Measurements from ENCODE around the gene USP2.

The USP2 gene

GRCh38 chr11:119381181-119381988, at the start of gene USP2:
Gene USP2 (minus strand): TSS chr11:119381690. CDS start chr11:119373480, 8,210 bp downstream.
- peaks cover 16 to 41% (median 34%) of the 10 kb centered on the region in 10 experiments for H3K4me1 ChIP-seq
- no peak for TF ChIP-seq Cebpa-rat (IDR thresholded peaks at IDR 0.05)

DNA sequence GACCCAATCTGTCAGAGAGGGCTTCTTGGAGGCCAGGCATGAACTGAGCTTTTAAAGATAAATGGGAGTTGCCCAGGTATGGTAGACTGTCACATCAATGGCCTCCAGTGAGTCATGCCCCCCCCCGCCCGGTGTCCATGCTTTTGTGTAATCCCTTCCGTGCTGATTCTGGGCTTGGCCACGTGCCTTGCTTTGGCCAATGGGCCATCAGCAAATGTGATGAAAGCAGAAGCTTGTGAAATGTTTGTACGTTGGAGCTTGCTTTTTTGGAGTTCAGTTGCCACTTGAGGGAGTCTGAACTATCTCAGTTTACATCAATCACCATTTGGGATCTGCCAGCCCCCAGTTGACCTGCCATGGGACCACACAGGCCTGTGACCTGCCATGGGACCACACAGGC, 45.8 kb upstream of the USP2 start:
- Histone ChIP-seq H3K36me3 (no peaks in the 10 kb centered on the region), H3K4me3 (no peak overlapping the region), H3K9me3 (replicated peaks in 1 of 11) (peaks cover 7 to 24% (median 17%) of the 10 kb centered on the region in 11 experiments), H3K4me2 (no peak overlapping the region), H3K9ac (no peak overlapping the region), H3K4me1 (peaks cover 8 to 16% (median 9%) of the 10 kb centered on the region in 10 experiments), H3K27me3 (peaks cover 26 to 32% (median 29%) of the 10 kb centered on the region in 11 experiments), H4K20me1 (peaks cover 0 to 7% (median 0%) of the 10 kb centered on the region in 11 experiments; a peak in 8 of 22 replicates), H3K27ac (no peak overlapping the region)
- TF ChIP-seq Cebpa-rat (IDR thresholded peaks at IDR 0.05): no peak

More at GRCh38 chr11:119381181-119381988, at the start of gene USP2:
- Histone ChIP-seq H3K27ac (peak within 1 kb of the TSS in 8 of 11 experiments; percentile 3 to 67 (median 42); a peak in 10 of 22 replicates), H4K20me1 (peaks cover 0 to 5% (median 0%) of the 10 kb centered on the region in 11 experiments; a peak in 1 of 22 replicates), H3K9me3 (replicated peaks in 1 of 11) (no peaks in the 10 kb centered on the region), H3K36me3 (no peaks in the 10 kb centered on the region), H3K27me3 (no peaks in the 10 kb centered on the region), H3K9ac (peak within 1 kb of the TSS; percentile 49 to 77 (median 68); a peak in 21 of 22 replicates), H3K4me3 (peak within 1 kb of the TSS; percentile 50 to 74 (median 64)), H3K4me2 (peak within 1 kb of the TSS; percentile 82 to 98 (median 92))

DNA sequence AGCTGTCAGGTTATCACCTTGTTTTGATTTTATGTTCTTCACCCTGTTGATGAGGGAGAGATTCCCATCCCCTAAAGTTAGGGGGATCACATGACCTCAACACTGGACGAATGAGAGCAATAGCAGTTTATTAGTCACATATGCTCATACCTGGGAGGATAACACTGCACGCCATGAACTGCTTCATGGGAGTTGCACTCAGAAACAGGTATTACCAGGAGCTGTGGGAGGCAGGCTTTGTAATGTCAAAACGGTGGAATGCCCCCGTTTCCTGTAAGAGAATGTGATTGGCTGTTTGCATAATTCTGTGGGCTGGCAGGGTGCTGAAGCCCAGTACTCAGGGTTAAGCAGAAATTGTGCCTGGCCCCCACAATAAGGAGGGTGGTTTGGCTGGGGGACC, 44.7 kb upstream of the USP2 start:
- H3K4me2 ChIP-seq: peak overlapping the region in 3 of 11 experiments; percentile 3 to 20 (median 19); a peak in 2 of 22 replicates
- H3K27ac ChIP-seq: no peak overlapping the region
- no peak overlapping the region for H3K9ac ChIP-seq
- peaks cover 0 to 13% (median 7%) of the 10 kb centered on the region in 11 experiments; a peak in 11 of 22 replicates for H4K20me1 ChIP-seq
- no peaks in the 10 kb centered on the region for H3K36me3 ChIP-seq
- H3K4me1 ChIP-seq: peaks cover 13 to 27% (median 17%) of the 10 kb centered on the region in 10 experiments
- no peak overlapping the region for H3K4me3 ChIP-seq
- peaks cover 7 to 24% (median 17%) of the 10 kb centered on the region in 11 experiments for H3K9me3 ChIP-seq (replicated peaks in 1 of 11)
- TF ChIP-seq Cebpa-rat (IDR thresholded peaks at IDR 0.05): no peak
- H3K27me3 ChIP-seq: peaks cover 38 to 43% (median 41%) of the 10 kb centered on the region in 11 experiments

DNA sequence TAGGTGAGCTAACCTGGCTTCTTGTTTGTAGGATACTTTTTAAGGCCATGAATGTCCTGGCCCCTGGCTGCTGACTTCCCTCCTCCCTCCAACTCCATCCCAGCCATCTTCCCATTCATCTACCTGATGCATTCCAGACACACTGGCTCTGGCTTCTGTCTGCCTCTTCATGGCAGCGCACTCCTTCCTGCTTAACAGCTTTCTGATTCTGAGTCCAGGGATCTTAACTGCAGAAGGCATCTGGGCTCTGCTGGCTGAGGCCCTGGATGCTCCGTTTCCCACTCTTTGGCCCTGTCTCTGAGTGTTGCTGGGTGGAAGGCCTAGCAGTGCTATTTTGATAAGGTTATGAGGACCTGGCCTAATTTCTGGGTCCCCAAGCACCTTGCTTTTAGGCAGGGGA, 43.3 kb upstream of the USP2 start:
- H3K4me1 ChIP-seq: peaks cover 13 to 27% (median 17%) of the 10 kb centered on the region in 10 experiments
- H3K36me3 ChIP-seq: no peaks in the 10 kb centered on the region
- peaks cover 7 to 24% (median 17%) of the 10 kb centered on the region in 11 experiments for H3K9me3 ChIP-seq (replicated peaks in 1 of 11)
- no peak overlapping the region for H3K9ac ChIP-seq
- H3K4me2 ChIP-seq: no peak overlapping the region
- no peak overlapping the region for H3K27ac ChIP-seq
- peaks cover 51 to 57% (median 54%) of the 10 kb centered on the region in 11 experiments for H3K27me3 ChIP-seq
- no peak overlapping the region for H3K4me3 ChIP-seq
- peaks cover 0 to 24% (median 7%) of the 10 kb centered on the region in 11 experiments; a peak in 12 of 22 replicates for H4K20me1 ChIP-seq
- no peak for TF ChIP-seq Cebpa-rat (IDR thresholded peaks at IDR 0.05)

DNA sequence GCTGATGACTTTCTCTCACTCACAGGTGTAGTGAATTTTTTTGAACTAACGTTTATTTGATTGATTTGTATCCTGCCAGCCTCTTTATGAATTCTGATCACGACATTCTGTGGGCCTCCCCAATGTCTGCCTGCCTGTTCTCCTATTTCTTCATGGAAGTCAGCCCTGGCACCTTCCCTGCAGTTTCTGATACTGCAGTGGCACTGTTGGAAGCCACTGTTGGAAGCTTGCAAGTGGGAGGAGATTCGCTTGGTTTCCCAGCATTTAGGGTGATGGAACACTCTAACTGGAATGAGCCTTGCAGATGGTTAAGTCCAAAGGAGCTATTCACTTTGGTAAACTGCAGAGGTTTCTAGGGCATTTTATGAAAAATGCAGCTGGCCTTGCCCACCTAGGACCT, 42.8 kb upstream of the USP2 start:
- Histone ChIP-seq H3K36me3 (no peaks in the 10 kb centered on the region), H3K27ac (no peak overlapping the region), H3K4me2 (no peak overlapping the region), H3K27me3 (peaks cover 51 to 62% (median 59%) of the 10 kb centered on the region in 11 experiments), H4K20me1 (peaks cover 0 to 24% (median 7%) of the 10 kb centered on the region in 11 experiments; a peak in 12 of 22 replicates), H3K4me1 (peaks cover 13 to 27% (median 17%) of the 10 kb centered on the region in 10 experiments), H3K9me3 (replicated peaks in 1 of 11) (peaks cover 7 to 21% (median 13%) of the 10 kb centered on the region in 11 experiments), H3K9ac (no peak overlapping the region), H3K4me3 (no peak overlapping the region)
- TF ChIP-seq Cebpa-rat (IDR thresholded peaks at IDR 0.05): no peak

- H3K27me3 ChIP-seq: peaks cover 51 to 63% (median 60%) of the 10 kb centered on the region in 11 experiments
- peak overlapping the region in 2 of 10 experiments; percentile 54 to 66; a peak in 1 of 20 replicates for H3K4me3 ChIP-seq
- H3K9ac ChIP-seq: no peak overlapping the region
- no peaks in the 10 kb centered on the region for H3K36me3 ChIP-seq
- H4K20me1 ChIP-seq: peaks cover 0 to 24% (median 7%) of the 10 kb centered on the region in 11 experiments; a peak in 12 of 22 replicates
- no peak for TF ChIP-seq Cebpa-rat (IDR thresholded peaks at IDR 0.05)
- H3K4me1 ChIP-seq: peaks cover 13 to 27% (median 17%) of the 10 kb centered on the region in 10 experiments
- H3K9me3 ChIP-seq (replicated peaks in 1 of 11): peaks cover 2 to 15% (median 7%) of the 10 kb centered on the region in 11 experiments
- peak overlapping the region in 10 of 11 experiments; percentile 18 to 92 (median 82); a peak in 9 of 22 replicates for H3K4me2 ChIP-seq
- no peak overlapping the region for H3K27ac ChIP-seq
These were observed 42.2 kb upstream of the USP2 start for GRCh38 chr11:119423509-119424254.

DNA sequence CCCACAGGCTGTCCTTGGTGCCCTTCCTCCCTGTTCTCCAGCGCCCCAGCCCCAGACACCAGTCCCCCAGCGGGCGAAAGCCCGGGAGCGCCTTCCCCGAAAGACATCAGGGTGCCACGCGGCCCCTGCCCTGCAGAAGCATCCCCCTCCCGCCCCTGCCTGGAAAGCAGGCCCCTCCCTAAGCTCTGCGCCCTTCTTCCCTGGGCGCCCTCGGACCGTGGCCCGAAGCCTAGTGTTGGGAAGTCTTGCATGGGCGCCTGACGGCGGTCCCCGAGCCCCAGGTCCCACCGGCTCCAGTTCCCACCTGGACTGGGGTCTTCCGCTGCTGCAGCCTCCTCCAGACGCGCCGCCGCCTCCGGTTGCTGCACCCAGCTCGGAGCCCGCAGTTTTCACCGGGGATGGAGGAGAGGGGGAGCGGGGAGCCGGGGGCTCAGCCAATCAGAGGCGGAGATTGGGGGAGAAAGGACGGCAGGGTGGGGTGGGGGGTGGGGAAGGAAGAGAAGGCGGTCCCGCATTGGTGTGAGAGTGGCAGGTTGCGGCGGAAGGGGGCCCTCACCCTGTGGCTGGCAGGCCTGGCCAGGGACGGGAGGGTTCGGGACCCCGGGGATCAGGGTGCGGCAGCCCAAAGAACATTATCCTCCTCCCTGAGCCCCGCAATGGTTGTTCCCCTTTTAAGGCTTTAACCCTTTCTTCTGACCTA, 41.5 kb upstream of the USP2 start, which contains the start of gene THY1:
Gene THY1 (minus strand): TSS at position 364 of the 700 bp plus-strand sequence. CDS start 2,267 bp downstream, outside the sequence.
- Histone ChIP-seq H3K27ac (no peak within 1 kb of the TSS), H3K9ac (peak within 1 kb of the TSS in 7 of 11 experiments; percentile 19 to 42 (median 28); a peak in 7 of 22 replicates), H3K9me3 (replicated peaks in 1 of 11) (peaks cover 0 to 7% (median 0%) of the 10 kb centered on the region in 11 experiments; a peak in 10 of 22 replicates), H3K4me3 (peak within 1 kb of the TSS; percentile 39 to 66 (median 52)), H3K4me1 (peaks cover 13 to 27% (median 17%) of the 10 kb centered on the region in 10 experiments), H3K4me2 (peak within 1 kb of the TSS; percentile 64 to 92 (median 85)), H4K20me1 (peaks cover 0 to 24% (median 7%) of the 10 kb centered on the region in 11 experiments; a peak in 12 of 22 replicates), H3K36me3 (no peaks in the 10 kb centered on the region), H3K27me3 (peaks cover 51 to 63% (median 60%) of the 10 kb centered on the region in 11 experiments)
- TF ChIP-seq Cebpa-rat (IDR thresholded peaks at IDR 0.05): no peak
